HepG2 (cell line): ENCODE measurements around the gene IFT52. TPM values are rescaled to one million over a fixed set of nuclear protein-coding genes. Genes with fewer than 3 reads are reported as not detected.

Experiments
- DZIP1 ChIP-seq: sonication (generic); formaldehyde crosslinking; IDR thresholded peaks from 2 replicates; pipeline ENCODE4 v1.5.0; 2020; ENCODE audit warnings: mild to moderate bottlenecking, missing genetic modification reagents
- HNF4G ChIP-seq, 2 experiments: sonication (generic) in 1 of 2; formaldehyde crosslinking in 1 of 2; IDR thresholded peaks; 2 replicates each; pipeline versions ENCODE4 v1.4.0 to v1.6.1; 2011 to 2020; ENCODE audit warnings: borderline replicate concordance in 2 of 2, low read depth in 2 of 2, mild to moderate bottlenecking in 2 of 2, low read length in 1 of 2, missing genetic modification reagents in 1 of 2, moderate library complexity in 1 of 2
- IRF2 ChIP-seq: IDR thresholded peaks from 2 replicates; pipeline ENCODE4 v1.6.1; 2018; ENCODE audit warnings: missing genetic modification reagents, missing compliant biosample characterization
- NFATC3 ChIP-seq: sonication (generic); formaldehyde crosslinking; IDR thresholded peaks from 2 replicates; pipeline ENCODE4 v1.5.1; 2020; ENCODE audit warnings: mild to moderate bottlenecking, missing genetic modification reagents
- PCBP2 ChIP-seq: fragments of 200-400 bp; formaldehyde crosslinking; optimal IDR thresholded peaks from 2 replicates; pipeline ENCODE3; 2018; ENCODE audit warnings: low read length, low read depth; ENCODE audit not compliant: poor library complexity, severe bottlenecking
- RXRA ChIP-seq: sonication (generic); formaldehyde crosslinking; IDR thresholded peaks from 2 replicates; pipeline ENCODE4 v1.5.1; 2020; ENCODE audit warnings: missing genetic modification reagents
- SALL1 ChIP-seq: sonication (generic); formaldehyde crosslinking; IDR thresholded peaks from 2 replicates; pipeline ENCODE4 v1.8.0; 2022; ENCODE audit warnings: mild to moderate bottlenecking, missing genetic modification reagents
- SMARCE1 ChIP-seq: fragments of 450-650 bp; IDR thresholded peaks from 2 replicates; pipeline ENCODE4 v1.6.1; 2017; ENCODE audit warnings: borderline replicate concordance
- TGIF2 ChIP-seq: IDR thresholded peaks from 2 replicates; pipeline ENCODE4 v1.6.1; 2016; ENCODE audit warnings: control low read depth, missing compliant biosample characterization
- XBP1 ChIP-seq: sonication (generic); formaldehyde crosslinking; IDR thresholded peaks from 2 replicates; pipeline ENCODE4 v1.5.0; 2020; ENCODE audit warnings: missing genetic modification reagents
- ZFY ChIP-seq: sonication (generic); formaldehyde crosslinking; IDR thresholded peaks from 2 replicates; pipeline ENCODE4 v1.4.0; 2020; ENCODE audit warnings: missing genetic modification reagents
- ZNF296 ChIP-seq: sonication (generic); formaldehyde crosslinking; conservative IDR thresholded peaks from 2 replicates; pipeline ENCODE4 v1.5.0; 2020; ENCODE audit warnings: mild to moderate bottlenecking, missing genetic modification reagents
- ZNF33A ChIP-seq: sonication (generic); formaldehyde crosslinking; IDR thresholded peaks from 2 replicates; pipeline ENCODE4 v1.5.1; 2020; ENCODE audit warnings: missing genetic modification reagents, mild to moderate bottlenecking, moderate library complexity, borderline replicate concordance
- ZNF414 ChIP-seq: sonication (generic); formaldehyde crosslinking; IDR thresholded peaks from 2 replicates; pipeline ENCODE4 v1.5.0; 2020; ENCODE audit warnings: missing genetic modification reagents
- ZNF44 ChIP-seq: sonication (generic); formaldehyde crosslinking; IDR thresholded peaks from 2 replicates; pipeline ENCODE4 v1.5.1; 2020; ENCODE audit warnings: mild to moderate bottlenecking, missing genetic modification reagents
- ZNF510 ChIP-seq: sonication (generic); formaldehyde crosslinking; IDR thresholded peaks from 2 replicates; pipeline ENCODE4 v1.4.0; 2020; ENCODE audit warnings: low read depth, mild to moderate bottlenecking, missing genetic modification reagents
- polyA plus RNA-seq, 8 experiments: library from polyadenylated mRNA; depleted of rRNA in 3 of 8; stranded (reverse) in 7 of 8; unstranded in 1 of 8; fragments of >200 nt; fragmentation: Illumina TruSeq in 4 of 8; extraction: Trizol in 4 of 8; gene quantifications; 2 replicates each; pipeline versions ENCODE4 v1.2.1 to v1.2.3, GENCODE V29; 2011 to 2016; ENCODE audit warnings: low read depth in 4 of 8, missing spikeins in 1 of 8, mixed read lengths in 1 of 8; ENCODE audit not compliant: insufficient read depth in 1 of 8
- total RNA-seq, 5 experiments: library from RNA; depleted of rRNA; stranded (reverse); fragments of >200 nt; fragmentation: Illumina TruSeq; extraction: Trizol; gene quantifications; 2 replicates each; pipeline ENCODE4 v1.2.3, GENCODE V29; 2016; ENCODE audit warnings: low read depth in 1 of 5
- TF ChIP-seq, protein P1 (sequence below): sonication (generic); formaldehyde crosslinking; IDR thresholded peaks from 2 replicates; pipeline ENCODE4 v1.4.0; 2020; ENCODE audit warnings: mild to moderate bottlenecking, missing genetic modification reagents
- TF ChIP-seq, protein P2 (sequence below): IDR thresholded peaks from 2 replicates; pipeline ENCODE4 v1.6.1; 2016; ENCODE audit warnings: missing genetic modification reagents, missing compliant biosample characterization
- TF ChIP-seq, protein P3 (sequence below): sonication (generic); formaldehyde crosslinking; IDR thresholded peaks from 2 replicates; pipeline ENCODE4 v1.4.0; 2020; ENCODE audit warnings: missing genetic modification reagents

Gene IFT52
- total and polyA plus RNA-seq, 2 of the 13 experiments (the other 11 are each of a cell fraction or from before 2014, with no cell fraction given): 48.0 to 64.0 TPM

DNA sequence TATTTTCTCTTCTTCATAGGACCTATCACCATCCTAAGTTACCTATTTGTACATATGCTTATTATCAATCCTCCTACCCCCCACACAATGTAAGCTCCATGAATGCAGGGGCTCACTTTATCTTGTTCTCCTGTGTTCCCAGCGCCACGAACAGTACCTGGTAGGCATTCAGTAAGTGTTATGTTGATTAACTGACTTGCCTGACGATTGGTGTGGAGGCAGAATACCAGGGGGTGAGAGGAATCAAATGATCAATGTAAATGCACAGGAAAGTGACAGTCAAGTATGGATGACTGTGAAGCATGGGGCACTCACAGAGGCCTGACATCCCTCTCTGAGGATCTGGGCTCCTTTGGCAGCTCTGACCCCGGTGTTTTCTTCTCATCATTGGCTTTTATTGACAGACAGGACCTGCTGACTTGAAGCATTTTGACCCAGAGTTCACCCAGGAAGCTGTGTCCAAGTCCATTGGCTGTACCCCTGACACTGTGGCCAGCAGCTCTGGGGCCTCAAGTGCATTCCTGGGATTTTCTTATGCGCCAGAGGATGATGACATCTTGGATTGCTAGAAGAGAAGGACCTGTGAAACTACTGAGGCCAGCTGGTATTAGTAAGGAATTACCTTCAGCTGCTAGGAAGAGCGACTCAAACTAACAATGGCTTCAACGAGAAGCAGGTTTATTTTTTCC, 6.1 kb upstream of the IFT52 start (continued):
- TF ChIP-seq, protein P1, sequence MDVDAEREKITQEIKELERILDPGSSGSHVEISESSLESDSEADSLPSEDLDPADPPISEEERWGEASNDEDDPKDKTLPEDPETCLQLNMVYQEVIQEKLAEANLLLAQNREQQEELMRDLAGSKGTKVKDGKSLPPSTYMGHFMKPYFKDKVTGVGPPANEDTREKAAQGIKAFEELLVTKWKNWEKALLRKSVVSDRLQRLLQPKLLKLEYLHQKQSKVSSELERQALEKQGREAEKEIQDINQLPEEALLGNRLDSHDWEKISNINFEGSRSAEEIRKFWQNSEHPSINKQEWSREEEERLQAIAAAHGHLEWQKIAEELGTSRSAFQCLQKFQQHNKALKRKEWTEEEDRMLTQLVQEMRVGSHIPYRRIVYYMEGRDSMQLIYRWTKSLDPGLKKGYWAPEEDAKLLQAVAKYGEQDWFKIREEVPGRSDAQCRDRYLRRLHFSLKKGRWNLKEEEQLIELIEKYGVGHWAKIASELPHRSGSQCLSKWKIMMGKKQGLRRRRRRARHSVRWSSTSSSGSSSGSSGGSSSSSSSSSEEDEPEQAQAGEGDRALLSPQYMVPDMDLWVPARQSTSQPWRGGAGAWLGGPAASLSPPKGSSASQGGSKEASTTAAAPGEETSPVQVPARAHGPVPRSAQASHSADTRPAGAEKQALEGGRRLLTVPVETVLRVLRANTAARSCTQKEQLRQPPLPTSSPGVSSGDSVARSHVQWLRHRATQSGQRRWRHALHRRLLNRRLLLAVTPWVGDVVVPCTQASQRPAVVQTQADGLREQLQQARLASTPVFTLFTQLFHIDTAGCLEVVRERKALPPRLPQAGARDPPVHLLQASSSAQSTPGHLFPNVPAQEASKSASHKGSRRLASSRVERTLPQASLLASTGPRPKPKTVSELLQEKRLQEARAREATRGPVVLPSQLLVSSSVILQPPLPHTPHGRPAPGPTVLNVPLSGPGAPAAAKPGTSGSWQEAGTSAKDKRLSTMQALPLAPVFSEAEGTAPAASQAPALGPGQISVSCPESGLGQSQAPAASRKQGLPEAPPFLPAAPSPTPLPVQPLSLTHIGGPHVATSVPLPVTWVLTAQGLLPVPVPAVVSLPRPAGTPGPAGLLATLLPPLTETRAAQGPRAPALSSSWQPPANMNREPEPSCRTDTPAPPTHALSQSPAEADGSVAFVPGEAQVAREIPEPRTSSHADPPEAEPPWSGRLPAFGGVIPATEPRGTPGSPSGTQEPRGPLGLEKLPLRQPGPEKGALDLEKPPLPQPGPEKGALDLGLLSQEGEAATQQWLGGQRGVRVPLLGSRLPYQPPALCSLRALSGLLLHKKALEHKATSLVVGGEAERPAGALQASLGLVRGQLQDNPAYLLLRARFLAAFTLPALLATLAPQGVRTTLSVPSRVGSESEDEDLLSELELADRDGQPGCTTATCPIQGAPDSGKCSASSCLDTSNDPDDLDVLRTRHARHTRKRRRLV (CRISPR knock-in tag): no peak
- peak; percentile 48; the same call in 1 of the 2 replicates for TF ChIP-seq SALL1
- no peak for TF ChIP-seq ZNF510
- peak; percentile 61; the same call in 1 of the 2 replicates for TF ChIP-seq IRF2 (CRISPR knock-in tag)
- TF ChIP-seq SMARCE1: no peak
- 0 out of 2 replicates have a peak, but pooled peaks have one; percentile 57 for TF ChIP-seq RXRA (CRISPR knock-in tag)
- no peak for TF ChIP-seq XBP1 (CRISPR knock-in tag)
- TF ChIP-seq NFATC3 (CRISPR knock-in tag): no peak
- no peak for TF ChIP-seq ZFY
- no peak; the same call in 1 of the 2 replicates for TF ChIP-seq TGIF2 (CRISPR knock-in tag)
- no peak for TF ChIP-seq PCBP2
- TF ChIP-seq ZNF33A (CRISPR knock-in tag): no peak
- TF ChIP-seq ZNF44 (CRISPR knock-in tag): no peak
- TF ChIP-seq ZNF414 (CRISPR knock-in tag): 0 out of 2 replicates have a peak, but pooled peaks have one; percentile 12
- TF ChIP-seq, protein P2, sequence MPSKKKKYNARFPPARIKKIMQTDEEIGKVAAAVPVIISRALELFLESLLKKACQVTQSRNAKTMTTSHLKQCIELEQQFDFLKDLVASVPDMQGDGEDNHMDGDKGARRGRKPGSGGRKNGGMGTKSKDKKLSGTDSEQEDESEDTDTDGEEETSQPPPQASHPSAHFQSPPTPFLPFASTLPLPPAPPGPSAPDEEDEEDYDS: no peak
- TF ChIP-seq, protein P3, sequence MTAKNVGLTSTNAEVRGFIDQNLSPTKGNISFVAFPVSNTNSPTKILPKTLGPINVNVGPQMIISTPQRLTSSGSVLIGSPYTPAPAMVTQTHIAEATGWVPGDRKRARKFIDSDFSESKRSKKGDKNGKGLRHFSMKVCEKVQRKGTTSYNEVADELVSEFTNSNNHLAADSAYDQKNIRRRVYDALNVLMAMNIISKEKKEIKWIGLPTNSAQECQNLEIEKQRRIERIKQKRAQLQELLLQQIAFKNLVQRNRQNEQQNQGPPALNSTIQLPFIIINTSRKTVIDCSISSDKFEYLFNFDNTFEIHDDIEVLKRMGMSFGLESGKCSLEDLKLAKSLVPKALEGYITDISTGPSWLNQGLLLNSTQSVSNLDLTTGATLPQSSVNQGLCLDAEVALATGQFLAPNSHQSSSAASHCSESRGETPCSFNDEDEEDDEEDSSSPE: no peak
- 0 out of 2 replicates have a peak, but pooled peaks have one; percentile 15 for TF ChIP-seq HNF4G (IDR thresholded peaks at IDR 0.05; ENCODE audit: borderline replicate concordance, low read depth, low read length)
- TF ChIP-seq HNF4G (CRISPR knock-in tag; IDR thresholded peaks at IDR 0.05; ENCODE audit: borderline replicate concordance, low read depth): no peak
- no peak for TF ChIP-seq ZNF296 (CRISPR knock-in tag)
- no peak for TF ChIP-seq DZIP1 (CRISPR knock-in tag)
